ENCODE measurements around the gene DMD. TPM values are rescaled to one million over a fixed set of nuclear protein-coding genes. Genes with fewer than 3 reads are reported as not detected.

DMD gene
- total and polyA plus RNA-seq, 2 donors (not counting 1 experiment from before 2014, with no cell fraction given) = 2.0 to 51.8 TPM

- WGBS (ENCODE audit: insufficient coverage) = no CpG with 5 or more reads among the region's 3 CpGs
- intact Hi-C loops (cut with micrococcal nuclease) = no loop called here
Measured at GRCh38 chrX:31547816-31548215, 1663.5 kb downstream of the DMD start.

DNA sequence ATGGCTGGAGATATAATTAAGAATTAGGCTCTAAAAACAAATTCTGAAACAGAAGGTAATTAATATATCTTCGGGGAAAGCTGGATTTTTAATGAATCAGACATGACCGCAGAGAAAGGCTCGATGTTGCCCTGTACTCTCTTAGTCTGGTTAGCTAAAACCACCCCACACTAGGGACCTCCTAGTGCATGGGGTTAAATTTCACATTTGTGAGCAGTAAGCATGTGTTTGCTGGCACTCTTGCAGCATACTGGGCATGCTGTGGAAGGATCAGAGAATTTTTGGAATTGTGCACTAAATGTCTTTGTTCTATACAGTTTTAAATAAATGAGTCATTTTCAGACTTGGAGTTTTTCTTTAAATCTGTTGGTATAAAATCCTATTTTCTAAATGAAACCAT, 1663.9 kb downstream of the DMD start:
- no peaks in the 10 kb centered on the region for H3K9me3 Mint-ChIP-seq (ENCODE audit: insufficient read depth)
- H3K79me2 ChIP-seq (ENCODE audit: control insufficient read depth, insufficient read depth, low read length) = no peaks in the 10 kb centered on the region

More at GRCh38 chrX:31547816-31548215, 1663.5 kb downstream of the DMD start:
- no peak overlapping the region for H3K27ac ChIP-seq (ENCODE audit: low read length in 2 of 2)
- ATAC-seq (ENCODE audit: low read depth) (no peak), DNase-seq (no peak)
- H3K36me3 ChIP-seq (replicated peaks in 1 of 2; ENCODE audit: control extremely low read depth in 1 of 2, control insufficient read depth in 1 of 2, extremely low read depth in 1 of 2, insufficient read depth in 2 of 2, low read length in 1 of 2) = no peaks in the 10 kb centered on the region
- POLR2A ChIA-PET = no interaction called here
- no peak overlapping the region for H3K4me2 ChIP-seq (replicated peaks; ENCODE audit: low read depth, low read length, poor library complexity, severe bottlenecking)
- H3K4me1 Mint-ChIP-seq = no peaks in the 10 kb centered on the region
- CTCF ChIA-PET = no interaction called here
- no peaks in the 10 kb centered on the region for H3K9me3 Mint-ChIP-seq (ENCODE audit: insufficient read depth)
- no peaks in the 10 kb centered on the region for H3K27me3 Mint-ChIP-seq
- H3K27ac Mint-ChIP-seq = no peak overlapping the region
- H3K4me3 Mint-ChIP-seq = no peak overlapping the region
- no peaks in the 10 kb centered on the region for H3K9me3 ChIP-seq (ENCODE audit: control extremely low read depth in 1 of 3, control insufficient read depth in 2 of 3, insufficient read depth in 1 of 3, low read length in 2 of 3)
- H4K20me1 ChIP-seq (ENCODE audit: control insufficient read depth, insufficient read depth, low read length, poor library complexity, severe bottlenecking) = no peaks in the 10 kb centered on the region
- TF ChIP-seq, protein P1, sequence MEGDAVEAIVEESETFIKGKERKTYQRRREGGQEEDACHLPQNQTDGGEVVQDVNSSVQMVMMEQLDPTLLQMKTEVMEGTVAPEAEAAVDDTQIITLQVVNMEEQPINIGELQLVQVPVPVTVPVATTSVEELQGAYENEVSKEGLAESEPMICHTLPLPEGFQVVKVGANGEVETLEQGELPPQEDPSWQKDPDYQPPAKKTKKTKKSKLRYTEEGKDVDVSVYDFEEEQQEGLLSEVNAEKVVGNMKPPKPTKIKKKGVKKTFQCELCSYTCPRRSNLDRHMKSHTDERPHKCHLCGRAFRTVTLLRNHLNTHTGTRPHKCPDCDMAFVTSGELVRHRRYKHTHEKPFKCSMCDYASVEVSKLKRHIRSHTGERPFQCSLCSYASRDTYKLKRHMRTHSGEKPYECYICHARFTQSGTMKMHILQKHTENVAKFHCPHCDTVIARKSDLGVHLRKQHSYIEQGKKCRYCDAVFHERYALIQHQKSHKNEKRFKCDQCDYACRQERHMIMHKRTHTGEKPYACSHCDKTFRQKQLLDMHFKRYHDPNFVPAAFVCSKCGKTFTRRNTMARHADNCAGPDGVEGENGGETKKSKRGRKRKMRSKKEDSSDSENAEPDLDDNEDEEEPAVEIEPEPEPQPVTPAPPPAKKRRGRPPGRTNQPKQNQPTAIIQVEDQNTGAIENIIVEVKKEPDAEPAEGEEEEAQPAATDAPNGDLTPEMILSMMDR (IDR thresholded peaks at IDR 0.05) = no peak
- no peak for TF ChIP-seq EZH2 (IDR thresholded peaks at IDR 0.05; ENCODE audit: borderline replicate concordance, insufficient read depth, low read depth, low read length, poor library complexity, severe bottlenecking)
- H3K27me3 ChIP-seq (replicated peaks in 1 of 4; ENCODE audit: control extremely low read depth in 1 of 4, control insufficient read depth in 3 of 4, insufficient read depth in 4 of 4, low read length in 3 of 4) = no peaks in the 10 kb centered on the region
- H3K4me3 ChIP-seq (ENCODE audit: control extremely low read depth in 1 of 5, extremely low read depth in 1 of 5, insufficient read depth in 1 of 5, low read depth in 2 of 5, low read length in 4 of 5) = no peak overlapping the region
- H3K4me1 ChIP-seq (ENCODE audit: control insufficient read depth in 2 of 2, insufficient read depth in 2 of 2, low read length in 2 of 2) = no peaks in the 10 kb centered on the region
- no peaks in the 10 kb centered on the region for H3K79me2 ChIP-seq (ENCODE audit: control insufficient read depth, insufficient read depth, low read length)
- H3K9ac ChIP-seq (ENCODE audit: low read length) = no peak overlapping the region
- no peak overlapping the region for H2AFZ ChIP-seq (ENCODE audit: insufficient read depth, low read depth, low read length, poor library complexity, severe bottlenecking)

More for the DNA sequence above, 1663.9 kb downstream of the DMD start:
- no peaks in the 10 kb centered on the region for H3K27me3 ChIP-seq (replicated peaks in 1 of 4; ENCODE audit: control extremely low read depth in 1 of 4, control insufficient read depth in 3 of 4, insufficient read depth in 4 of 4, low read length in 3 of 4)
- H3K4me2 ChIP-seq (replicated peaks; ENCODE audit: low read depth, low read length, poor library complexity, severe bottlenecking) = no peak overlapping the region
- H3K4me3 Mint-ChIP-seq = no peak overlapping the region
- WGBS (ENCODE audit: insufficient coverage) = no CpG with 5 or more reads among the region's 3 CpGs
- H3K9ac ChIP-seq (ENCODE audit: low read length) = no peak overlapping the region
- ChIA-PET POLR2A (no interaction called here), CTCF (no interaction called here)
- H4K20me1 ChIP-seq (ENCODE audit: control insufficient read depth, insufficient read depth, low read length, poor library complexity, severe bottlenecking) = no peaks in the 10 kb centered on the region
- ATAC-seq (ENCODE audit: low read depth) = no peak
- H3K36me3 ChIP-seq (replicated peaks in 1 of 2; ENCODE audit: control extremely low read depth in 1 of 2, control insufficient read depth in 1 of 2, extremely low read depth in 1 of 2, insufficient read depth in 2 of 2, low read length in 1 of 2) = no peaks in the 10 kb centered on the region
- no peak for DNase-seq
- H3K4me3 ChIP-seq (ENCODE audit: control extremely low read depth in 1 of 5, extremely low read depth in 1 of 5, insufficient read depth in 1 of 5, low read depth in 2 of 5, low read length in 4 of 5) = no peak overlapping the region
- H3K27me3 Mint-ChIP-seq = no peaks in the 10 kb centered on the region
- no peak overlapping the region for H2AFZ ChIP-seq (ENCODE audit: insufficient read depth, low read depth, low read length, poor library complexity, severe bottlenecking)
- intact Hi-C loops (cut with micrococcal nuclease) = no loop called here
- no peaks in the 10 kb centered on the region for H3K9me3 ChIP-seq (ENCODE audit: control extremely low read depth in 1 of 3, control insufficient read depth in 2 of 3, insufficient read depth in 1 of 3, low read length in 2 of 3)
- no peak for TF ChIP-seq EZH2 (IDR thresholded peaks at IDR 0.05; ENCODE audit: borderline replicate concordance, insufficient read depth, low read depth, low read length, poor library complexity, severe bottlenecking)
- TF ChIP-seq, protein P1 (IDR thresholded peaks at IDR 0.05) = no peak
- H3K4me1 Mint-ChIP-seq = no peaks in the 10 kb centered on the region
- H3K27ac Mint-ChIP-seq = no peak overlapping the region
- no peaks in the 10 kb centered on the region for H3K4me1 ChIP-seq (ENCODE audit: control insufficient read depth in 2 of 2, insufficient read depth in 2 of 2, low read length in 2 of 2)
- H3K27ac ChIP-seq (ENCODE audit: low read length in 2 of 2) = no peak overlapping the region
